RCC 7860 (cell line): Measurements from ENCODE around the gene ROBO1.
A peak's percentile ranks its signal among the peaks of the same experiment; 100 is the strongest.
"Not testable (repeated sequence)": the region's sequence is repeated elsewhere in the genome, so short reads cannot be mapped to it uniquely, and the experiment has no call there.

Experiments used
- DNase-seq: peaks from one replicate; pipeline ENCODE4 v3.0.0-alpha.2; 2015; ENCODE audit warnings: low spot score
- FAIRE-seq: peaks from 2 replicates; lab custom pipeline; 2012; peaks lifted over from hg19 to GRCh38; lab: Jason Lieb, UNC

Gene ROBO1

DNA sequence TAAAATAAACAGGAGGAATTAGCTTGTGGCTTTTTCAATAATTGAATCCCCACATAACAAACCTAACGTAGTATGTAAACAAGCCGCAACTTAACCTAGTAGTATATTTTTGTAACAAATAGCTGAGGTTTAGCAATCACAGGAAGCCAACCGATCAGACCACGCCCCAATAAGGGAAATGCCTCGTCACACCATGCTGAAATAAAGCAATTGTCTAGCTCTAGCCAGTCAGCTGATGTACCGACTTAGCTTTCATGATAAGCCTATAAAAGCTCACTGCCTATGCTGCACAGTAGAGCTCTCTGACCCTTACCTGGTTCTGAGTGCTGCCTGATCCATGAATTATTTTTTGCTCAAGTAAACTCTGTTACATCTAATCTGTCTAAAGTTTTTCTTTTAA lies 208.9 kb downstream of the ROBO1 start:
- FAIRE-seq (no peak), DNase-seq (no peak)

DNA sequence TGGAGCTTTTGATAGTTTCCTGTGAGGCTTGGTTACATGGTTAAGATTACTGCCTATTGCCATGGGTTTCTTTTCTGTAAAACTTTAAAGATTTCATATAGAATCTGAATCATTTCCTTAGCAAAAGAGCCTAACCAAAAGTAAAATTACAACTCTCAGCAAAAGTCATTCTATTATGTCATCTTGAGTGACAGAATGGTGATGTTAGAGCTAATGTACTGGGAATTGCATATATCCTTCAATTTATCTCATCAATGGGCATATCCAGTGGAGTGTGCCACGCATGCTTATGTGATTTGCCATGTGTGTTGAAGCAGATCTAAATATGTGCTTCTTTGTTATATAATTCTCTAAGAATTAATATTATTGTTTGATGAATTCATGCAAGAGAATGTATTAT lies 212.1 kb downstream of the ROBO1 start:
- no peak for DNase-seq
- FAIRE-seq: no peak

DNA sequence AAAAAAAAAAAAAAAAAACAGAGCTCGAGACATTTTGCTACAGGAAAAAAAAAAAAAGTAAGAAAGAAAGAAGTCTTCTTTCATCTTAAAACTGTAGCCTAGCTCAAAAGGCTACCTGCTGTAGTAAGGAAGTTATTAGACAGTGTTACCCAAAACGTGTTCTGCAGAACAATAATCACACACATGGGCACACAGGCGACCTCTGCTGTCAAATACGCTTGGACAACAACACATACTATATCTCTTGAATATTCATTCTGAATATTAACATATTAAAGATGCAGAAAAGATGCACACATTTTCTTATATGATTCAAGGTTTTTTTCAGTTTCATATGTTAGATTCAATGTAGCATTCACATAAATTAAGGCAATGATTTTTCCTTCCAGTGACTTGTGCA lies 215.8 kb downstream of the ROBO1 start:
- DNase-seq (no peak), FAIRE-seq (no peak)

- FAIRE-seq: no peak
These were observed 216.4 kb downstream of the ROBO1 start for GRCh38 chr3:79551321-79551892.

GRCh38 chr3:79543218-79543982 lies 224.4 kb downstream of the ROBO1 start:
- FAIRE-seq (no peak), DNase-seq (no peak)

More at GRCh38 chr3:79551321-79551892, 216.4 kb downstream of the ROBO1 start:
- no peak for DNase-seq

DNA sequence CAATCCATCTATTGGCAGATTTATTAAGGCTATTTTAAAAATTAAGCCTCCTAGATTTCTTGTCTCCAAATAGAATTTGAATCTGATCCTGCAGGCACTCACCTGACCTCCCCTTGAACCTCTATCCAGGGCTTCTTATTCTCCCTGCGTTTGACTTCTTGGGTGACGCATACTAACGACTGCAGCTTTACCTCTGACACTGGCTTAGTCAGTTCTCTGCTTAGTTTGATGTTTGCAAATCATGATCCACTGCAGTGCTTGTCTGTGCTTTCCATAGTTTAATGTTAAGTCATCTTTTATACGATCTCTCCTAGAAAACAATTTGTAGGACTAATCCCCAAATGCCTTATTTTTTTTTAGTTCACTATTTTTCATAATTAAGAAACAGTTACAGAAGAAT lies 233.1 kb downstream of the ROBO1 start:
- DNase-seq (no peak), FAIRE-seq (no peak)

DNA sequence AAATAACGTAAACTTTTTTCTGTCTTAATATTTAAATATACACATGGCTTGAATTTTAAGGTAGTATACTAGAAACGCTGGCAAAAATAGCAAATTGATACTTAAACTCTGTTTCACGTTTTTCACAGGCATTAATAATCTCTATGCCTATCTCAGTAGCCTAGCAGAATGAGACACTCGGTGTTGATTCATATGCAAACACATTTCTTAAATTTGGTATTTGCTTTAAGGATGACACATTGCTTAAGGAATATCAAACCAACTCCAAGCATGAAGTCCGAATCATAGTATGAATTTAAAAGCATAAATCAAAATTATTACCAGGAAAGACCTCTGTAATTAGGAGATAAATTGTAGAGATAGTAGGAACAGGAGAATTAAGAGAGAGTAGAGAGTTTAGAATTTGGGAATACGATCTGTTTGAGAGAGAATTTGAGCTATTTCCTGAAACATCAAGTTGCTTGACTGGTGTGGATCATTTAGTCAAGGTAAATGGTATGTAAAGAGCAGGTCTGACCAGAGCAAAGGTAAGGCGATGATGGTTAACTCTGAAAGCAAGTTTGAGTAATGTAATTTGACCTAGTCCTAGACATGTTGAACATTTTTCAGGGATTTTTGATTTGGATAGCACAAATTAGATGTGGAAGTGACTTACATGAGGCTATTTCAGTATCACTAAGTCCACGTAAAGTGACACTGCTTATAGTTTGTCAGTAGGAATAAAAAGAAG lies 236.1 kb downstream of the ROBO1 start:
- DNase-seq: no peak
- no peak for FAIRE-seq

- peak; percentile 20 for DNase-seq
- peak; percentile 52 for FAIRE-seq
These were observed 246.5 kb downstream of the ROBO1 start for GRCh38 chr3:79521221-79521848.

- DNase-seq: peak; percentile 7
- FAIRE-seq: no peak
These were observed 249.9 kb downstream of the ROBO1 start for GRCh38 chr3:79517766-79518413.

- FAIRE-seq: no peak
These were observed 251.0 kb downstream of the ROBO1 start for GRCh38 chr3:79516795-79517194.

GRCh38 chr3:79515072-79515471 lies 252.7 kb downstream of the ROBO1 start:
- FAIRE-seq (no peak), DNase-seq (no peak)

More at GRCh38 chr3:79516795-79517194, 251.0 kb downstream of the ROBO1 start:
- DNase-seq: no peak

DNA sequence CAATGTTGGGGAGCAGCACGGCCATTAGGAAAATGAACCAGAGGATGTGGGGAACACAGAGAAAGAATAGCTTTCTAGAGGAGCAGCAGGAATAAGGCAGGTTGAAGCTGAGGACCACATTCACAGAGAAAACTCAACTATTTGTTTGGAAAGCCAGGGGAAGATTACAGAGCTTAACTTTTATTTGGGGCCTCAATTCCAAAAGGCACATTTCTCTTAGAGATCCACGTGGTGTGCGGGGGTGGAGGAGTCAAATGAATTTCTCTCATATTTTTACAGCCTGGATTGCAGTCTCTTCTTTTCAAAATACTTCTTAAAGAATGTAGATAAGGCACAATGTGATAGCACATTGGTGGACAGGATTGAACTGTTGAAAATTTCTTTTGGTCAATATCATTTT lies 253.7 kb downstream of the ROBO1 start:
- no peak for FAIRE-seq

GRCh38 chr3:79506751-79507150 lies 261.0 kb downstream of the ROBO1 start:
- no peak for FAIRE-seq
- no peak for DNase-seq

More for the DNA sequence above, 253.7 kb downstream of the ROBO1 start:
- DNase-seq: no peak

GRCh38 chr3:79502216-79502681 lies 265.5 kb downstream of the ROBO1 start:
- FAIRE-seq, DNase-seq: not testable (repeated sequence)

- no peak for DNase-seq
- FAIRE-seq: peak; percentile 77
These were observed 270.2 kb downstream of the ROBO1 start for GRCh38 chr3:79497447-79498111.

GRCh38 chr3:79491029-79491641 lies 276.7 kb downstream of the ROBO1 start:
- DNase-seq (no peak), FAIRE-seq (no peak)

GRCh38 chr3:79490165-79491028 lies 277.4 kb downstream of the ROBO1 start:
- DNase-seq: no peak
- FAIRE-seq: no peak

DNA sequence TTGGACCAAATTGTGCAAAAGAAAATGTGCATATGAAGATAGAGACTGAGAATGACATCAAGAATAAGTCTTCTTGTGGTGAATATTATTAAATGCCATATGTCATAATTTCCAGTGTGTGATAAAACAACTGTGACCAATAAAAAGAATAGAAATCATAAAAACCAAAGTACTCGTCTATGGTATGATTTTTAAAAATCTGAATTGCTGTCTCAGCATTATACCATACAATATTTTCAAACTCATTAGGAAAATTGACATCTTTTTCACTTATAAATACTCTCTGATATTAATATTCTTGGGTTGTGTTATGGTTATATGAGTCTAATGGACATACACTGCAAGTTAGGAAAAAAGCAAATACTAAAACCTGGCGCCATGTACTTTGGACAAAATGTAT lies 279.4 kb downstream of the ROBO1 start:
- FAIRE-seq (no peak), DNase-seq (no peak)

DNA sequence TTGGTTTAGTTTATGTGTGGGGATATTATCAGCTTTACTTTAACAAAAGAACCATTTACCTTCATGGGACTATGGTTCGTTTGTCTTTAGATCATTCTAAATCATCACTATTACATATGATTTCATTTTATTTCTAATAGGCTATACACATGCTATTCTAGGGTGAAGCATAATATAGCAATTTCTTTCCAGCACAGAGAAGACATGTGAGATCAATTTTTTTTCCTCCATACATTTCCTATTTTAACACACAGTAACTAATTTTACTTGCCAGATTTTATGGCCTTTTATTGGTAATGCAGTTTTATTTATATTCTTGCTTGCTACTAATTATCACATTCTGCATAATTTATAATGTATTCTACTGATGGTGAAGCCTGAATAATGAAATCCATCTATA lies 287.1 kb downstream of the ROBO1 start:
- FAIRE-seq (no peak), DNase-seq (no peak)
